ENCODE measurements around the gene SLC25A23.

GRCh38 chr19:6500837-6501739 is 41.5 kb upstream of the SLC25A23 start:
- TF ChIP-seq, protein P1, sequence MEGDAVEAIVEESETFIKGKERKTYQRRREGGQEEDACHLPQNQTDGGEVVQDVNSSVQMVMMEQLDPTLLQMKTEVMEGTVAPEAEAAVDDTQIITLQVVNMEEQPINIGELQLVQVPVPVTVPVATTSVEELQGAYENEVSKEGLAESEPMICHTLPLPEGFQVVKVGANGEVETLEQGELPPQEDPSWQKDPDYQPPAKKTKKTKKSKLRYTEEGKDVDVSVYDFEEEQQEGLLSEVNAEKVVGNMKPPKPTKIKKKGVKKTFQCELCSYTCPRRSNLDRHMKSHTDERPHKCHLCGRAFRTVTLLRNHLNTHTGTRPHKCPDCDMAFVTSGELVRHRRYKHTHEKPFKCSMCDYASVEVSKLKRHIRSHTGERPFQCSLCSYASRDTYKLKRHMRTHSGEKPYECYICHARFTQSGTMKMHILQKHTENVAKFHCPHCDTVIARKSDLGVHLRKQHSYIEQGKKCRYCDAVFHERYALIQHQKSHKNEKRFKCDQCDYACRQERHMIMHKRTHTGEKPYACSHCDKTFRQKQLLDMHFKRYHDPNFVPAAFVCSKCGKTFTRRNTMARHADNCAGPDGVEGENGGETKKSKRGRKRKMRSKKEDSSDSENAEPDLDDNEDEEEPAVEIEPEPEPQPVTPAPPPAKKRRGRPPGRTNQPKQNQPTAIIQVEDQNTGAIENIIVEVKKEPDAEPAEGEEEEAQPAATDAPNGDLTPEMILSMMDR (IDR thresholded peaks at IDR 0.05): no peak
- TF ChIP-seq POLR2AphosphoS5 (IDR thresholded peaks at IDR 0.05): no peak
